ENCODE results near the gene HOXD13.

GRCh38 chr2:176067589-176068418, 24.7 kb upstream of the HOXD13 start:
- TF ChIP-seq EZH2 (IDR thresholded peaks at IDR 0.05), result no peak
- TF ChIP-seq POLR2AphosphoS5 (IDR thresholded peaks at IDR 0.05; ENCODE audit: borderline replicate concordance, low read depth, low read length), result no peak

Data from SK-N-MC (cell line).